ENCODE results near the gene RERE.

Gene RERE

GRCh38 chr1:8311068-8311718 lies 506.2 kb downstream of the RERE start:
- Histone ChIP-seq H3K9me2 (replicated peaks; ENCODE audit: insufficient read depth, low read length) (no peaks in the 10 kb centered on the region), H3K79me2 (ENCODE audit: insufficient read depth, low read length) (no peaks in the 10 kb centered on the region), H2AFZ (ENCODE audit: low read depth, low read length, severe bottlenecking) (no peak overlapping the region), H3F3A (ENCODE audit: insufficient read depth) (no peaks in the 10 kb centered on the region), H3K27me3 (ENCODE audit: low read length) (no peaks in the 10 kb centered on the region), H3K4me2 (ENCODE audit: low read depth, low read length, poor library complexity, severe bottlenecking) (no peak overlapping the region), H3K4me3 (ENCODE audit: insufficient read depth, low read length, poor library complexity, severe bottlenecking) (no peak overlapping the region), H3K9me3 (ENCODE audit: insufficient read depth, low read length) (no peaks in the 10 kb centered on the region), H4K20me1 (ENCODE audit: low read depth, low read length) (no peaks in the 10 kb centered on the region), H3K9ac (ENCODE audit: low read length) (no peak overlapping the region), H3K36me3 (ENCODE audit: low read length) (no peaks in the 10 kb centered on the region), H3K27ac (ENCODE audit: low read depth, low read length) (no peak overlapping the region)
- TF ChIP-seq EZH2phosphoT487 (conservative IDR thresholded peaks at IDR 0.05; ENCODE audit: low read length) (no peak), CTCF (IDR thresholded peaks at IDR 0.05; ENCODE audit: insufficient read depth, low read length, poor library complexity, severe bottlenecking) (no peak)

- no peaks in the 10 kb centered on the region for H3K9me2 ChIP-seq (replicated peaks; ENCODE audit: insufficient read depth, low read length)
- no peak overlapping the region for H3K4me3 ChIP-seq (ENCODE audit: insufficient read depth, low read length, poor library complexity, severe bottlenecking)
- no peak overlapping the region for H3K4me2 ChIP-seq (ENCODE audit: low read depth, low read length, poor library complexity, severe bottlenecking)
- H3K36me3 ChIP-seq (ENCODE audit: low read length) = no peaks in the 10 kb centered on the region
- no peaks in the 10 kb centered on the region for H3K9me3 ChIP-seq (ENCODE audit: insufficient read depth, low read length)
- H3K9ac ChIP-seq (ENCODE audit: low read length) = no peak overlapping the region
- TF ChIP-seq CTCF (IDR thresholded peaks at IDR 0.05; ENCODE audit: insufficient read depth, low read length, poor library complexity, severe bottlenecking) (no peak), EZH2phosphoT487 (conservative IDR thresholded peaks at IDR 0.05; ENCODE audit: low read length) (no peak)
- H2AFZ ChIP-seq (ENCODE audit: low read depth, low read length, severe bottlenecking) = no peak overlapping the region
- no peaks in the 10 kb centered on the region for H3K79me2 ChIP-seq (ENCODE audit: insufficient read depth, low read length)
- no peaks in the 10 kb centered on the region for H4K20me1 ChIP-seq (ENCODE audit: low read depth, low read length)
- no peaks in the 10 kb centered on the region for H3F3A ChIP-seq (ENCODE audit: insufficient read depth)
- no peak overlapping the region for H3K27ac ChIP-seq (ENCODE audit: low read depth, low read length)
- H3K27me3 ChIP-seq (ENCODE audit: low read length) = no peaks in the 10 kb centered on the region
Measured at GRCh38 chr1:8307628-8308027, 509.8 kb downstream of the RERE start.

- Histone ChIP-seq H3K4me3 (ENCODE audit: insufficient read depth, low read length, poor library complexity, severe bottlenecking) (no peak overlapping the region), H3K4me2 (ENCODE audit: low read depth, low read length, poor library complexity, severe bottlenecking) (no peak overlapping the region), H3K27ac (ENCODE audit: low read depth, low read length) (no peak overlapping the region), H3K79me2 (ENCODE audit: insufficient read depth, low read length) (no peaks in the 10 kb centered on the region), H3K9ac (ENCODE audit: low read length) (no peak overlapping the region), H3K27me3 (ENCODE audit: low read length) (no peaks in the 10 kb centered on the region), H3F3A (ENCODE audit: insufficient read depth) (no peaks in the 10 kb centered on the region), H2AFZ (ENCODE audit: low read depth, low read length, severe bottlenecking) (no peak overlapping the region), H4K20me1 (ENCODE audit: low read depth, low read length) (no peaks in the 10 kb centered on the region), H3K9me2 (replicated peaks; ENCODE audit: insufficient read depth, low read length) (no peaks in the 10 kb centered on the region), H3K9me3 (ENCODE audit: insufficient read depth, low read length) (no peaks in the 10 kb centered on the region), H3K36me3 (ENCODE audit: low read length) (no peaks in the 10 kb centered on the region)
- TF ChIP-seq EZH2phosphoT487 (conservative IDR thresholded peaks at IDR 0.05; ENCODE audit: low read length) (no peak), CTCF (IDR thresholded peaks at IDR 0.05; ENCODE audit: insufficient read depth, low read length, poor library complexity, severe bottlenecking) (no peak)
Measured at GRCh38 chr1:8303876-8304275, 513.6 kb downstream of the RERE start.

Measured in SU-DHL-6 (cell line).